ENCODE results near the gene TXNIP. TPM values are rescaled to one million over a fixed set of nuclear protein-coding genes. Genes with fewer than 3 reads are reported as not detected.
A peak's percentile ranks its signal among the peaks of the same experiment; 100 is the strongest.

The TXNIP gene
- total RNA-seq, 1 experiment from 2014 or later = 27.3 TPM

DNA sequence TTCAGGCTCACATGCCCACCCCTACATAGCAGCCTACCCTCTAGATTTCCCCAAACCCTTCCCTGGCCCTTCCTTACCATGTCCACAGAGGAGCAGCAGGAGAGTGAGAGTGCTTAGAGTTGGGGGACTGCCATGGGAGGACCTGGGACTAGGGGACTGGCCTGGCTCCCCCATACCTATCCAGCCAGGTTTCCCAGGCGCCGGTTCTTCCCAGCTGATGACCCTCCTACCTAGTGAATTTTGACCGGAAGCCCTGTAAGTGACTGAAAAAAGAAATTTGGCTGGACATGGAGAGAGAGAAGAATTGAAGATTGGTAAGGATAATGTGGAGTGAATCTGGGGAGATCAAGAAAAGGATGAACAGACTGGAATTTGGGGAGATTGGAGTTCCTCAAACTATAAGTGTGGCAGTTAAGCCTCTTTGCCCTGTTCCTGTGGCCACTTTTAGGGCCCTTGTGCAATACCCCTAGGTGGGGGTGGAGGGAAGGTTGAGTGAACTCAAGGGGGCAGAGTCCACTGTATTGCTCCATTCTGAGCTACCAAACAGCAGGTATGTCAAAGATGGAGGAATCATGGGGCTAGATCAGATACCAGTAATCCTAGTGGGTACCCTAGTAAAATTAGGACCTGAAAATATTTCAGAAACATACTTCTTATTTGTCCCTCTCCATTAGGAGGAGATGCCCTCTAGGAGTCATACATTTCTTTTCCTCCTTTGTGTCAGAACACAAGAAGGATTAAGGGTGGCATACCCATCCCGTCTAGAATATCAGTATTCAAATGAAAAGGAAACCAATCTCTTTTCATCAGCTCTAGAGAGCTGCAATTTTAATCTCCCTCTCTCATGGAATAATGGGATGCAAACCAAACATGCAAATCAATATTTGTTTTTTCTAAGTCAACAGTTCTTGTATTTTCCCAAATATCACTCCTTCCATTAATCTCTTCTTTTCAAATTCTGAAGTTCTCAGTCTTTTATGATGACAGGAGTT lies 24.0 kb upstream of the TXNIP start:
- BruUV-seq (replicated peaks) = no TSS peak

DNA sequence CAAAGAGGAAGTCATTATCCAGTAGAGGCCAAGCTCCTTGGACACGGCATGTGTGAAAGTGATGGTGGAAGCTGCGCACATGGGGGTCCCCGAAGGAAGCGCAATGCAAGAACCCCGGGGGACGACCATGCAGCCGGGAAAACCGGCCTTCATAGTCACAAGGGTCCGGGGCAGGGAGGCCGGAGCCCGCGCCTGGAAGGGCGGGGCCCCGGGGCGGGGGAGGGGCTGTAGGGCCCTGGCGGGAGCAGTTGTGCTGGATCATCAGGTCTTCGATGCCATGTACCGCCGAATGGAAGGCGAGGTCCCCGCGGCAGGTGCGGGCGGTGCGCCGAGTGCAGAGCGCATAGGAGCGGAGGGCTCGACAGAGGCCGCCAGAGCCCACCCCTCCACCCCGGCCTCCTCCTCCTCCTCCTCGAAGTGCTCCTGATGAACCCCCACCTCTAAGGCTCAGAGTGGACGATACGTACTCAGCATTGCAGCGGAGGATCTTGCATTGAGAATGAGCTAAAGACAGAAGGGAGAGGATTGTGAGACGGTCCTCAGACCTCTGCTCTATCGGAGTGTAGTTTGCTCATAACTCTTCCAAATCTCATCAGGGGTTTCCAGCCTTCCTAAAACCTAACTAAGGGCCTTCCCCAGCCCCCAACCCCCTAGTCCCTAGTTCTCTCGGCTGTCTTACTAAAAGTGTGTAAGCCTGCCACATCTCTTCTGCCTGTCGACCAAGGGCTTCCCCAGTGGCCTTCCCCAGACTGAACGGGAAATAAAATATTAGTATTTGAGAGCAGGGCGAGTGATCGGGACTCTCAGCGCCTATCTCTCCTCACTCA lies 23.1 kb upstream of the TXNIP start:
- Histone ChIP-seq H3K9me3 (ENCODE audit: low read depth, low read length, poor library complexity, severe bottlenecking) (no peaks in the 10 kb centered on the region), H3K36me3 (ENCODE audit: insufficient read depth, low read length, poor library complexity, severe bottlenecking) (no peaks in the 10 kb centered on the region), H3K4me3 (ENCODE audit: low read depth, low read length, poor library complexity, severe bottlenecking) (no peak overlapping the region), H3K27me3 (replicated peaks; ENCODE audit: insufficient read depth, low read depth, low read length, poor library complexity) (no peaks in the 10 kb centered on the region), H3K27ac (ENCODE audit: low read depth, low read length, poor library complexity, severe bottlenecking) (no peak overlapping the region), H3K4me1 (ENCODE audit: insufficient read depth, low read length, poor library complexity, severe bottlenecking) (peaks cover 10% of the 10 kb centered on the region)
- intact Hi-C loops (cut with micrococcal nuclease; ENCODE audit: unreplicated experiment) = loop anchor here (5.0 kb wide), 1 partner anchor 107 kb away; the partner anchor contains the start of gene ITGA10
- DNase-seq (ENCODE audit: low spot score) = no peak
- CTCF ChIA-PET = no interaction called here
- BruUV-seq (replicated peaks) = no TSS peak
- TF ChIP-seq, protein P1, sequence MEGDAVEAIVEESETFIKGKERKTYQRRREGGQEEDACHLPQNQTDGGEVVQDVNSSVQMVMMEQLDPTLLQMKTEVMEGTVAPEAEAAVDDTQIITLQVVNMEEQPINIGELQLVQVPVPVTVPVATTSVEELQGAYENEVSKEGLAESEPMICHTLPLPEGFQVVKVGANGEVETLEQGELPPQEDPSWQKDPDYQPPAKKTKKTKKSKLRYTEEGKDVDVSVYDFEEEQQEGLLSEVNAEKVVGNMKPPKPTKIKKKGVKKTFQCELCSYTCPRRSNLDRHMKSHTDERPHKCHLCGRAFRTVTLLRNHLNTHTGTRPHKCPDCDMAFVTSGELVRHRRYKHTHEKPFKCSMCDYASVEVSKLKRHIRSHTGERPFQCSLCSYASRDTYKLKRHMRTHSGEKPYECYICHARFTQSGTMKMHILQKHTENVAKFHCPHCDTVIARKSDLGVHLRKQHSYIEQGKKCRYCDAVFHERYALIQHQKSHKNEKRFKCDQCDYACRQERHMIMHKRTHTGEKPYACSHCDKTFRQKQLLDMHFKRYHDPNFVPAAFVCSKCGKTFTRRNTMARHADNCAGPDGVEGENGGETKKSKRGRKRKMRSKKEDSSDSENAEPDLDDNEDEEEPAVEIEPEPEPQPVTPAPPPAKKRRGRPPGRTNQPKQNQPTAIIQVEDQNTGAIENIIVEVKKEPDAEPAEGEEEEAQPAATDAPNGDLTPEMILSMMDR (conservative IDR thresholded peaks at IDR 0.05; ENCODE audit: low read depth, low read length) = no peak
- no peak for TF ChIP-seq EZH2 (IDR thresholded peaks at IDR 0.05; ENCODE audit: borderline replicate concordance, low read depth, low read length, poor library complexity, severe bottlenecking)
- POLR2A ChIA-PET (ENCODE audit: low non-redundant PET) = no interaction called here

More for the DNA sequence above, 24.0 kb upstream of the TXNIP start:
- H3K4me3 ChIP-seq (ENCODE audit: low read depth, low read length, poor library complexity, severe bottlenecking) = no peak overlapping the region
- H3K9me3 ChIP-seq (ENCODE audit: low read depth, low read length, poor library complexity, severe bottlenecking) = no peaks in the 10 kb centered on the region
- no peaks in the 10 kb centered on the region for H3K36me3 ChIP-seq (ENCODE audit: insufficient read depth, low read length, poor library complexity, severe bottlenecking)
- ChIA-PET CTCF (no interaction called here), POLR2A (ENCODE audit: low non-redundant PET) (no interaction called here)
- H3K27ac ChIP-seq (ENCODE audit: low read depth, low read length, poor library complexity, severe bottlenecking) = peak overlapping the region; percentile 62
- H3K4me1 ChIP-seq (ENCODE audit: insufficient read depth, low read length, poor library complexity, severe bottlenecking) = peaks cover 10% of the 10 kb centered on the region
- DNase-seq (ENCODE audit: low spot score) = no peak
- intact Hi-C loops (cut with micrococcal nuclease; ENCODE audit: unreplicated experiment) = loop anchor here (1.0 kb wide), 1 partner anchor 10 kb away; no protein-coding TSS in a partner anchor
- no peaks in the 10 kb centered on the region for H3K27me3 ChIP-seq (replicated peaks; ENCODE audit: insufficient read depth, low read depth, low read length, poor library complexity)
- TF ChIP-seq, protein P1 (conservative IDR thresholded peaks at IDR 0.05; ENCODE audit: low read depth, low read length) = no peak
- TF ChIP-seq EZH2 (IDR thresholded peaks at IDR 0.05; ENCODE audit: borderline replicate concordance, low read depth, low read length, poor library complexity, severe bottlenecking) = no peak

DNA sequence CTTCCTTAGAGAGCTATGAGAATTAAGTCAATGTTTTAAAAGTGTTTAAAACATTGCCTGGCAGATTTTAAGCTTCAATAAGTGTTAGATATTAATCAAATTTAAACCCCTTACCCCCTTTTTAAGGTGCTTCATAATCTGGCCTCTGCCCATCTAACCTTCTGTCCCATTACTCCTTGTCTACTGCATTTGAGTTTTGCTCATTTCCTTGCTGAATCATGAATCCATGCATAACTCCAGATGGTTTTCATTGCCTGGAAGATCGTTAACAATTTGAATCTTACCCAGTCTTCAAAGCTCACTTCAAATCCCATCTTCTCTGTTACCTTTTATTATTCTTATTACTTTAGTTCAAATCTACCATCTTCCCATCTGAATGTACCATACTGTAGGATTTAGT lies 20.5 kb upstream of the TXNIP start:
- no peak for DNase-seq (ENCODE audit: low spot score)
- ChIA-PET CTCF (interaction anchor here (1.0 kb wide), 1 partner anchor 171 kb away, joined by 3 read pairs; the partner anchor contains the start of gene NUDT17), POLR2A (ENCODE audit: low non-redundant PET) (interaction anchor here (0.6 kb wide), 1 partner anchor 34 kb away, joined by 3 read pairs; no protein-coding TSS in a partner anchor)
- intact Hi-C loops (cut with micrococcal nuclease; ENCODE audit: unreplicated experiment) = loop anchor here (2.0 to 5.0 kb wide), 2 partner anchors 105 to 172 kb away; partner anchors contain the start of genes ITGA10 and NUDT17
- no peak for TF ChIP-seq EZH2 (IDR thresholded peaks at IDR 0.05; ENCODE audit: borderline replicate concordance, low read depth, low read length, poor library complexity, severe bottlenecking)
- TF ChIP-seq, protein P1 (conservative IDR thresholded peaks at IDR 0.05; ENCODE audit: low read depth, low read length) = no peak
- no peaks in the 10 kb centered on the region for H3K9me3 ChIP-seq (ENCODE audit: low read depth, low read length, poor library complexity, severe bottlenecking)
- peaks cover 10% of the 10 kb centered on the region for H3K4me1 ChIP-seq (ENCODE audit: insufficient read depth, low read length, poor library complexity, severe bottlenecking)
- no peaks in the 10 kb centered on the region for H3K36me3 ChIP-seq (ENCODE audit: insufficient read depth, low read length, poor library complexity, severe bottlenecking)
- no TSS peak for BruUV-seq (replicated peaks)
- H3K27me3 ChIP-seq (replicated peaks; ENCODE audit: insufficient read depth, low read depth, low read length, poor library complexity) = no peaks in the 10 kb centered on the region
- H3K27ac ChIP-seq (ENCODE audit: low read depth, low read length, poor library complexity, severe bottlenecking) = no peak overlapping the region
- no peak overlapping the region for H3K4me3 ChIP-seq (ENCODE audit: low read depth, low read length, poor library complexity, severe bottlenecking)
